Breast epithelium (tissue), 3 donors: ENCODE results near the gene THSD4.

Experiments used
- CTCF ChIP-seq, 3 donors: fragments of 450-650 bp; IDR thresholded peaks; one replicate each; pipeline ENCODE4 v1.5.1; 2016 to 2017; ENCODE audit warnings: antibody characterized with exemption in 3 of 3, mild to moderate bottlenecking in 3 of 3, moderate library complexity in 3 of 3
- POLR2A ChIP-seq: fragments of 450-650 bp; IDR thresholded peaks from one replicate; pipeline ENCODE4 v1.6.1; 2016; ENCODE audit warnings: antibody characterized with exemption, mild to moderate bottlenecking, moderate library complexity
- POLR2AphosphoS5 ChIP-seq, 3 donors: sonication (generic); formaldehyde crosslinking; IDR thresholded peaks; one replicate each; pipeline ENCODE4 v1.6.1; 2017; ENCODE audit warnings: antibody characterized with exemption in 3 of 3

- TF ChIP-seq CTCF (IDR thresholded peaks at IDR 0.05) (no peak), POLR2A (no peak), POLR2AphosphoS5 (IDR thresholded peaks at IDR 0.05) (no peak)
Measured at GRCh38 chr15:71189718-71190117, 74.4 kb downstream of the THSD4 start.
